GM19099 (cell line): ENCODE data around the gene BCL11A.

Source experiments
- POLR2A ChIP-seq: IDR thresholded peaks from 3 replicates; pipeline ENCODE4 v1.6.1; 2011; ENCODE audit warnings: low read depth; ENCODE audit not compliant: insufficient read length; ENCODE audit errors: extremely low read depth

The BCL11A gene

GRCh38 chr2:60552851-60553494, 481 bp downstream of the BCL11A start:
- TF ChIP-seq POLR2A: no peak

GRCh38 chr2:60552078-60552850, 1.2 kb downstream of the BCL11A start:
- TF ChIP-seq POLR2A: no peak

- peak; percentile 25 for TF ChIP-seq POLR2A
Observed at GRCh38 chr2:60551240-60552077, 2.0 kb downstream of the BCL11A start.

- no peak for TF ChIP-seq POLR2A
Observed at GRCh38 chr2:60550984-60551239, 2.5 kb downstream of the BCL11A start.

GRCh38 chr2:60550178-60550983, 3.1 kb downstream of the BCL11A start:
- TF ChIP-seq POLR2A: no peak

GRCh38 chr2:60549928-60550177, 3.6 kb downstream of the BCL11A start:
- TF ChIP-seq POLR2A: no peak

GRCh38 chr2:60549238-60549927, 4.1 kb downstream of the BCL11A start:
- TF ChIP-seq POLR2A: peak; percentile 37

GRCh38 chr2:60548845-60549237, 4.6 kb downstream of the BCL11A start:
- no peak for TF ChIP-seq POLR2A

GRCh38 chr2:60548311-60548710, 5.1 kb downstream of the BCL11A start:
- no peak for TF ChIP-seq POLR2A

GRCh38 chr2:60547841-60548240, 5.6 kb downstream of the BCL11A start:
- TF ChIP-seq POLR2A: no peak

- TF ChIP-seq POLR2A: no peak
Observed at GRCh38 chr2:60546756-60547420, 6.6 kb downstream of the BCL11A start.

GRCh38 chr2:60544954-60545560, 8.4 kb downstream of the BCL11A start:
- no peak for TF ChIP-seq POLR2A

- TF ChIP-seq POLR2A: no peak
Observed at GRCh38 chr2:60544062-60544461, 9.4 kb downstream of the BCL11A start.
